ENCODE results near the gene LGALS7.

The LGALS7 gene

GRCh38 chr19:38722947-38723605 is 50.2 kb downstream of the LGALS7 start:
- Histone ChIP-seq H3K4me3 (ENCODE audit: insufficient read depth, low read length, poor library complexity, severe bottlenecking) (no peak overlapping the region), H2AFZ (ENCODE audit: low read depth, low read length, severe bottlenecking) (no peak overlapping the region), H3K9ac (ENCODE audit: low read length) (no peak overlapping the region), H3K36me3 (ENCODE audit: low read length) (no peaks in the 10 kb centered on the region), H3K9me2 (replicated peaks; ENCODE audit: insufficient read depth, low read length) (no peaks in the 10 kb centered on the region), H3K27me3 (ENCODE audit: low read length) (no peaks in the 10 kb centered on the region), H3F3A (ENCODE audit: insufficient read depth) (no peaks in the 10 kb centered on the region), H3K9me3 (ENCODE audit: insufficient read depth, low read length) (no peaks in the 10 kb centered on the region), H3K79me2 (ENCODE audit: insufficient read depth, low read length) (no peaks in the 10 kb centered on the region), H4K20me1 (ENCODE audit: low read depth, low read length) (no peaks in the 10 kb centered on the region), H3K4me2 (ENCODE audit: low read depth, low read length, poor library complexity, severe bottlenecking) (no peak overlapping the region), H3K27ac (ENCODE audit: low read depth, low read length) (no peak overlapping the region)
- no peak for TF ChIP-seq CTCF (IDR thresholded peaks at IDR 0.05; ENCODE audit: insufficient read depth, low read length, poor library complexity, severe bottlenecking)
- TF ChIP-seq EZH2phosphoT487 (conservative IDR thresholded peaks at IDR 0.05; ENCODE audit: low read length), result no peak

GRCh38 chr19:38721979-38722773 is 51.1 kb downstream of the LGALS7 start:
- Histone ChIP-seq H3K27ac (ENCODE audit: low read depth, low read length) (no peak overlapping the region), H3K79me2 (ENCODE audit: insufficient read depth, low read length) (no peaks in the 10 kb centered on the region), H4K20me1 (ENCODE audit: low read depth, low read length) (no peaks in the 10 kb centered on the region), H2AFZ (ENCODE audit: low read depth, low read length, severe bottlenecking) (no peak overlapping the region), H3K9me2 (replicated peaks; ENCODE audit: insufficient read depth, low read length) (no peaks in the 10 kb centered on the region), H3K9me3 (ENCODE audit: insufficient read depth, low read length) (no peaks in the 10 kb centered on the region), H3K4me2 (ENCODE audit: low read depth, low read length, poor library complexity, severe bottlenecking) (no peak overlapping the region), H3K36me3 (ENCODE audit: low read length) (no peaks in the 10 kb centered on the region), H3K9ac (ENCODE audit: low read length) (no peak overlapping the region), H3K4me3 (ENCODE audit: insufficient read depth, low read length, poor library complexity, severe bottlenecking) (no peak overlapping the region), H3K27me3 (ENCODE audit: low read length) (no peaks in the 10 kb centered on the region), H3F3A (ENCODE audit: insufficient read depth) (no peaks in the 10 kb centered on the region)
- TF ChIP-seq CTCF (IDR thresholded peaks at IDR 0.05; ENCODE audit: insufficient read depth, low read length, poor library complexity, severe bottlenecking) (no peak), EZH2phosphoT487 (conservative IDR thresholded peaks at IDR 0.05; ENCODE audit: low read length) (no peak)

GRCh38 chr19:38721496-38721895 is 51.8 kb downstream of the LGALS7 start:
- Histone ChIP-seq H3K4me3 (ENCODE audit: insufficient read depth, low read length, poor library complexity, severe bottlenecking) (no peak overlapping the region), H3K9me2 (replicated peaks; ENCODE audit: insufficient read depth, low read length) (no peaks in the 10 kb centered on the region), H4K20me1 (ENCODE audit: low read depth, low read length) (no peaks in the 10 kb centered on the region), H3K27ac (ENCODE audit: low read depth, low read length) (no peak overlapping the region), H3K27me3 (ENCODE audit: low read length) (no peaks in the 10 kb centered on the region), H3F3A (ENCODE audit: insufficient read depth) (no peaks in the 10 kb centered on the region), H3K4me2 (ENCODE audit: low read depth, low read length, poor library complexity, severe bottlenecking) (no peak overlapping the region), H3K79me2 (ENCODE audit: insufficient read depth, low read length) (no peaks in the 10 kb centered on the region), H2AFZ (ENCODE audit: low read depth, low read length, severe bottlenecking) (no peak overlapping the region), H3K9ac (ENCODE audit: low read length) (no peak overlapping the region), H3K9me3 (ENCODE audit: insufficient read depth, low read length) (no peaks in the 10 kb centered on the region), H3K36me3 (ENCODE audit: low read length) (no peaks in the 10 kb centered on the region)
- TF ChIP-seq EZH2phosphoT487 (conservative IDR thresholded peaks at IDR 0.05; ENCODE audit: low read length), result no peak
- no peak for TF ChIP-seq CTCF (IDR thresholded peaks at IDR 0.05; ENCODE audit: insufficient read depth, low read length, poor library complexity, severe bottlenecking)

Data from SU-DHL-6 (cell line).